Upper lobe of right lung (tissue), 1 donor: ENCODE measurements around the gene ZNF662. TPM values are rescaled to one million over a fixed set of nuclear protein-coding genes. Genes with fewer than 3 reads are reported as not detected.

Source experiments
- total RNA-seq: library from RNA; stranded (reverse); fragmentation: NEBNext Ultra II Directional; extraction: Animal tissue kit (Norgen Biotek cat#: 25700); gene quantifications from one replicate; pipeline ENCODE4 v1.2.1, GENCODE V29; 2021
- donor health status: DM: no; HTN: yes; CAD: no; lungs with severe emphysema.

ZNF662 gene
- total RNA-seq, 1 donor from 2014 or later = 9.6 TPM

Other genes starting within 250 kb of the ZNF662 start
- gene KLHL40, start 220.6 kb upstream of the ZNF662 start, total RNA-seq = not detected
- gene HHATL, start 203.3 kb upstream of the ZNF662 start, total RNA-seq = not detected
- gene CCDC13, start 132.9 kb upstream of the ZNF662 start, total RNA-seq = 0.87 TPM
- 79.7 TPM for gene HIGD1A, start 101.7 kb upstream of the ZNF662 start, total RNA-seq
- 5.2 TPM for gene ACKR2, start 96.7 kb upstream of the ZNF662 start, total RNA-seq
- gene CYP8B1, start 30.3 kb upstream of the ZNF662 start, total RNA-seq = not detected
- 3.9 TPM for gene GASK1A, start 73.2 kb downstream of the ZNF662 start, total RNA-seq
- 10.8 TPM for gene POMGNT2, start 199.9 kb downstream of the ZNF662 start, total RNA-seq